GM18873 (cell line): ENCODE measurements around the gene PARP16.
"Not testable (repeated sequence)": the region's sequence is repeated elsewhere in the genome, so short reads cannot be mapped to it uniquely, and the experiment has no call there.

Source experiments
- ATAC-seq: cut with Tn5 transposase; IDR thresholded peaks from one replicate; pipeline ENCODE4 v1.9.1; 2021; ENCODE audit warnings: mild to moderate bottlenecking, moderate library complexity, moderate number of reproducible peaks; ENCODE audit not compliant: unreplicated experiment, low FRiP score

PARP16 gene

GRCh38 chr15:65246026-65246714 lies 40.5 kb downstream of the PARP16 start:
- no peak for ATAC-seq

- no peak for ATAC-seq
Measured at GRCh38 chr15:65245096-65245856, 41.4 kb downstream of the PARP16 start.

- ATAC-seq: no peak
Measured at GRCh38 chr15:65244638-65245037, 42.0 kb downstream of the PARP16 start.

GRCh38 chr15:65236443-65236842 lies 50.2 kb downstream of the PARP16 start:
- ATAC-seq: not testable (repeated sequence)

GRCh38 chr15:65233696-65234095 lies 53.0 kb downstream of the PARP16 start:
- no peak for ATAC-seq

GRCh38 chr15:65232520-65232919 lies 54.2 kb downstream of the PARP16 start:
- ATAC-seq: no peak

- ATAC-seq: no peak
Measured at GRCh38 chr15:65231306-65231705, 55.4 kb downstream of the PARP16 start.

GRCh38 chr15:65226901-65227300 lies 59.8 kb downstream of the PARP16 start:
- ATAC-seq: not testable (repeated sequence)

- no peak for ATAC-seq
Measured at GRCh38 chr15:65226221-65226620, 60.5 kb downstream of the PARP16 start.

GRCh38 chr15:65223996-65224395 lies 62.7 kb downstream of the PARP16 start:
- ATAC-seq: no peak

GRCh38 chr15:65222891-65223290 lies 63.8 kb downstream of the PARP16 start:
- no peak for ATAC-seq

GRCh38 chr15:65221697-65222096 lies 65.0 kb downstream of the PARP16 start:
- ATAC-seq: no peak

GRCh38 chr15:65219137-65219536 lies 67.5 kb downstream of the PARP16 start:
- ATAC-seq: no peak

- ATAC-seq: no peak
Measured at GRCh38 chr15:65217526-65218482, 68.9 kb downstream of the PARP16 start.

- no peak for ATAC-seq
Measured at GRCh38 chr15:65215496-65215895, 71.2 kb downstream of the PARP16 start.

- no peak for ATAC-seq
Measured at GRCh38 chr15:65214010-65214409, 72.7 kb downstream of the PARP16 start.

GRCh38 chr15:65213241-65213640 lies 73.4 kb downstream of the PARP16 start:
- no peak for ATAC-seq

GRCh38 chr15:65212097-65212496 lies 74.6 kb downstream of the PARP16 start:
- no peak for ATAC-seq

GRCh38 chr15:65211482-65211982 lies 75.2 kb downstream of the PARP16 start:
- no peak for ATAC-seq

- ATAC-seq: no peak
Measured at GRCh38 chr15:65210770-65211481, 75.8 kb downstream of the PARP16 start, which contains the start of gene CILP. Gene CILP (minus strand): TSS chr15:65211473. CDS start chr15:65209755, 1,718 bp downstream.
